Endodermal cell (in vitro differentiated cells): Measurements from ENCODE around the gene PSORS1C1. TPM values are rescaled to one million over a fixed set of nuclear protein-coding genes. Genes with fewer than 3 reads are reported as not detected.

Source experiments
- DNase-seq: peaks from one replicate; pipeline ENCODE4 v3.0.0-alpha.2; 2017
- H3K27ac ChIP-seq: 2 replicates; pipeline ENCODE4 v1.5.1; 2013; ENCODE audit warnings: mild to moderate bottlenecking, low read depth, low read length, moderate library complexity
- H3K27me3 ChIP-seq: 2 replicates; pipeline ENCODE4 v1.6.1; 2013; ENCODE audit warnings: mild to moderate bottlenecking, low read length, moderate library complexity; ENCODE audit not compliant: insufficient read depth, control insufficient read depth, poor library complexity, severe bottlenecking
- H3K36me3 ChIP-seq: 2 replicates; pipeline ENCODE4 v1.7.0; 2013; ENCODE audit warnings: mild to moderate bottlenecking, low read length, moderate library complexity; ENCODE audit not compliant: control insufficient read depth, insufficient read depth
- H3K4me1 ChIP-seq: one replicate; pipeline ENCODE4 v1.7.0; 2013; ENCODE audit warnings: low read length; ENCODE audit not compliant: control insufficient read depth, insufficient read depth
- H3K4me3 ChIP-seq: 2 replicates; pipeline ENCODE4 v1.5.1; 2013; ENCODE audit warnings: mild to moderate bottlenecking, low read length, moderate library complexity
- H3K9ac ChIP-seq: 2 replicates; pipeline ENCODE4 v1.6.1; 2013; ENCODE audit warnings: mild to moderate bottlenecking, low read length, moderate library complexity; ENCODE audit not compliant: poor library complexity, severe bottlenecking; ENCODE audit errors: extremely low read depth
- H3K9me3 ChIP-seq: 2 replicates; pipeline ENCODE4 v1.6.1; 2013; ENCODE audit warnings: mild to moderate bottlenecking, low read length, moderate library complexity; ENCODE audit not compliant: control insufficient read depth
- H3K27ac Mint-ChIP-seq: 2 replicates; pipeline ENCODE4 v1.8.0; 2020; ENCODE audit warnings: mixed read lengths
- H3K27me3 Mint-ChIP-seq: 2 replicates; pipeline ENCODE4 v1.8.0; 2021; ENCODE audit warnings: mild to moderate bottlenecking, mixed read lengths; ENCODE audit not compliant: insufficient read depth
- H3K36me3 Mint-ChIP-seq: 2 replicates; pipeline ENCODE4 v1.8.0; 2020; ENCODE audit warnings: low read depth, mixed read lengths
- H3K4me1 Mint-ChIP-seq: 2 replicates; pipeline ENCODE4 v1.8.0; 2020; ENCODE audit warnings: mixed read lengths
- H3K4me3 Mint-ChIP-seq: 2 replicates; pipeline ENCODE4 v1.8.0; 2020; ENCODE audit warnings: mild to moderate bottlenecking, moderate library complexity, mixed read lengths
- H3K9me3 Mint-ChIP-seq: 2 replicates; pipeline ENCODE4 v1.8.0; 2020; ENCODE audit warnings: mild to moderate bottlenecking, mixed read lengths
- CTCF ChIP-seq: fragments of 200-600 bp; sonication (generic); conservative IDR thresholded peaks from 2 replicates; pipeline ENCODE4 v1.5.0; 2021; ENCODE audit warnings: antibody characterized with exemption, mild to moderate bottlenecking
- WGBS, 2 experiments: methylation state at CpG; one replicate each; pipeline versions ENCODE4 v1.1.5 to v1.1.7; 2013; ENCODE audit warnings: missing lambda C conversion rate in 2 of 2, mixed read lengths in 1 of 2; ENCODE audit not compliant: insufficient coverage in 1 of 2, insufficient read length in 1 of 2; 5-methylcytosine and 5-hydroxymethylcytosine counted together
- total RNA-seq, 2 donors: library from RNA; stranded (reverse); fragmentation: NEBNext Ultra II Directional in 1 of 2; extraction: Animal tissue kit (Norgen Biotek cat#: 25700) in 1 of 2; gene quantifications; 2 replicates in 1 of 2; 3 replicates in 1 of 2; pipeline ENCODE4 v1.2.1, GENCODE V29; 2021

Gene PSORS1C1
- total RNA-seq, 2 donors from 2014 or later, result 1.1 to 1.2 TPM

DNA sequence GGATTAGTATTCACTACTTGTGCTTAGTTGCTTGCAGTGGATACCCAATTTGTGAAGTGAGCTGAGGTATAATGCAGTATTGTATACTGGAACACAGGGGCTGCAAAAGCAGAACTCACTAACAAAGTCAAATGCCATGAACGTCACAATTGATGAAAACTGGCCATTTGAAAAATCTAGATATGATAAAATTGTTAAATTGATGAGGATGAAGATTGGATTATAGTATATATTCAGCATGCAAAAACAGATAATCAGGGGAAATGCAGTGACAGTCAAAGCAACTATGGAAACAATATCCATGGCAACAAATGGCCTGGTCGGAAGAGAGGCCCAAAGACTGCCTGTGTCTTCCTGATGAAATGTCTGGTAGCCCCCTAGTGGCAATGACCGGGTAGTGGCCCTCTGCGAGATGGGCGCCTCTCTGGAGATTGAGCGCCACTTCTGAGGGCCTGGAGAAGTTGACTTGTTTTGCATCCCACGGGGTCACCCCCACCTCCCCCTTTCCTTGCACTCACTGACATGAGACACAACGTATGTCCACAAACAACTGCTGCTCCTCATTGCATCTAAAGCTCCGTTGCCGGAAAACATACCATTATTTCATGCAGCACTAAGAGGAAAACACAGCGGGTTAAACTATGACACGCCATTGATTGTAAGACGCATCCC, 45.8 kb upstream of the PSORS1C1 start:
- Mint-ChIP-seq H3K4me1 (peaks cover 10% of the 10 kb centered on the region), H3K4me3 (no peak overlapping the region), H3K36me3 (no peaks in the 10 kb centered on the region), H3K9me3 (peaks cover 5% of the 10 kb centered on the region), H3K27me3 (peaks cover 4% of the 10 kb centered on the region), H3K27ac (no peak overlapping the region)
- 61 to 62% methylated on average over 7 to 13 of the region's 13 CpGs for WGBS, 2 experiments
- Histone ChIP-seq H3K4me3 (no peak overlapping the region), H3K27me3 (no peaks in the 10 kb centered on the region), H3K9me3 (peaks cover 4% of the 10 kb centered on the region), H3K4me1 (no peaks in the 10 kb centered on the region), H3K27ac (no peak overlapping the region), H3K9ac (no peak overlapping the region), H3K36me3 (no peaks in the 10 kb centered on the region)
- TF ChIP-seq CTCF, result peak; percentile 97
- peak; percentile 94 for DNase-seq

DNA sequence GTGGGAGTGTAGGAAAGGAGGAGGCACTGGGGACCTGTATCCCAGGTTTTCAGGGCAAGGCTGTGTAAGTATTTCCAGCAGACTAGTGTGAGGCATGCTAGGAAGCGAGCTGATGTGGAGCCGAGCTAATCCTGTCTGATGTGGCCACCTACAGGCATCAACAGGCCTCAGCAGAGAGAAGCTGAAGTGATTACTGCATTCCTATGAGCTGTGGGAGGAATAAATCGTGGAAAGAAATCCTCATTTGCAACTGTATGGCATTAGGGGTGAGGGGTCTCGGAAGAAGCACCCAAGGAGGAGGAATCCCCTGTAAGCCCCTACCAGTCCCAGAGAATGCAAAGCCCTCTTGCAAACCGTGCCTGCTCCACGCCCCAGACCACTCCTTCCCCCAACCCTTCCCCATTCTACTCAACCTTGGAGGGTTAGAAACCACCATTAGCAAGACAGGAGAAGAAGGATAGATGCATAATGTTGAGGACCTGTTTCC, 43.8 kb upstream of the PSORS1C1 start:
- Mint-ChIP-seq H3K27ac (peak overlapping the region; percentile 92), H3K4me1 (peaks cover 10% of the 10 kb centered on the region), H3K4me3 (no peak overlapping the region), H3K27me3 (peaks cover 1% of the 10 kb centered on the region), H3K36me3 (no peaks in the 10 kb centered on the region), H3K9me3 (peaks cover 5% of the 10 kb centered on the region)
- peak; percentile 81 for TF ChIP-seq CTCF
- 0 to 13% methylated on average over 2 to 6 of the region's 6 CpGs for WGBS, 2 experiments
- Histone ChIP-seq H3K9me3 (peaks cover 4% of the 10 kb centered on the region), H3K27me3 (no peaks in the 10 kb centered on the region), H3K9ac (no peak overlapping the region), H3K4me1 (no peaks in the 10 kb centered on the region), H3K27ac (no peak overlapping the region), H3K36me3 (no peaks in the 10 kb centered on the region), H3K4me3 (no peak overlapping the region)
- DNase-seq, result peak; percentile 87

- no peaks in the 10 kb centered on the region for H3K9me3 Mint-ChIP-seq
Observed at GRCh38 chr6:31074401-31074800, 40.2 kb upstream of the PSORS1C1 start.

More at GRCh38 chr6:31074401-31074800, 40.2 kb upstream of the PSORS1C1 start:
- WGBS, 2 experiments, result 81 to 100% methylated on average over 4 of the region's 4 CpGs
- Histone ChIP-seq H3K9me3 (no peaks in the 10 kb centered on the region), H3K27ac (no peak overlapping the region), H3K27me3 (no peaks in the 10 kb centered on the region), H3K9ac (no peak overlapping the region), H3K4me3 (no peak overlapping the region), H3K36me3 (no peaks in the 10 kb centered on the region), H3K4me1 (no peaks in the 10 kb centered on the region)
- Mint-ChIP-seq H3K27me3 (peaks cover 1% of the 10 kb centered on the region), H3K4me1 (peaks cover 9% of the 10 kb centered on the region), H3K36me3 (no peaks in the 10 kb centered on the region), H3K27ac (no peak overlapping the region), H3K4me3 (no peak overlapping the region)
- no peak for DNase-seq
- TF ChIP-seq CTCF, result no peak
